Ectodermal cell (in vitro differentiated cells): ENCODE measurements around the gene FRMPD4.
"Not testable (repeated sequence)": the region's sequence is repeated elsewhere in the genome, so short reads cannot be mapped to it uniquely, and the experiment has no call there.

Experiments
- H3K27ac ChIP-seq: 2 replicates; pipeline ENCODE4 v1.7.0; 2013; ENCODE audit warnings: mild to moderate bottlenecking, low read depth, low read length; ENCODE audit not compliant: insufficient read depth, poor library complexity, severe bottlenecking
- H3K27me3 ChIP-seq: 2 replicates; pipeline ENCODE4 v1.7.0; 2013; ENCODE audit warnings: mild to moderate bottlenecking, low read length; ENCODE audit not compliant: insufficient read depth, control insufficient read depth, poor library complexity, severe bottlenecking
- H3K36me3 ChIP-seq: one replicate; pipeline ENCODE4 v1.7.0; 2013; ENCODE audit warnings: low read length; ENCODE audit not compliant: control insufficient read depth, insufficient read depth
- H3K4me1 ChIP-seq: one replicate; pipeline ENCODE4 v1.7.0; 2013; ENCODE audit warnings: low read length; ENCODE audit not compliant: control insufficient read depth, insufficient read depth
- H3K4me3 ChIP-seq: 2 replicates; pipeline ENCODE4 v1.7.0; 2013; ENCODE audit warnings: low read depth, low read length, control low read depth; ENCODE audit not compliant: insufficient read depth
- H3K9me3 ChIP-seq: 2 replicates; pipeline ENCODE4 v1.7.0; 2013; ENCODE audit warnings: mild to moderate bottlenecking, low read length, moderate library complexity; ENCODE audit not compliant: control insufficient read depth
- WGBS, 2 experiments: methylation state at CpG; one replicate each; pipeline ENCODE4 v1.1.7; 2013; ENCODE audit warnings: missing lambda C conversion rate in 2 of 2; 5-methylcytosine and 5-hydroxymethylcytosine counted together

Gene FRMPD4

DNA sequence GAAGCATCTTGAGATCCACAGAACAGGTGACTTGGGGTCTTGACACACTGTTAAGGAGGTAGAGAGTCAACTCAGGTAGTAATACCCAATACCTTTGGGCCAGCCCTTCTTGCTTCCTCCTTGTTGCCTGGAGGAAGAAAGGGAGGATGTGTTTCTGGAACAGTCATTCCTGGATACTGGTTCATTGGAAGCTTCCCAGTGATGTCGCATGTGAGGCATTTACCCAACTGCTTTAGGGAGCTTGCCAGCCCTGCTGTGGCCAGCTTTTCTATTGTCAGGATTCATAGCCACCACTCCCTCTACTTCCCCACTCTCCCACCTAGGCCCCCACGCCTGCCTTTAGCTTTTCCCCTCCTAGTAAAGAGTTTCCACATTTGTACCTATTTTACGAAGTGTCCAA is 342.7 kb downstream of the FRMPD4 start:
- WGBS, 2 experiments: 86 to 96% methylated on average over 3 of the region's 3 CpGs

DNA sequence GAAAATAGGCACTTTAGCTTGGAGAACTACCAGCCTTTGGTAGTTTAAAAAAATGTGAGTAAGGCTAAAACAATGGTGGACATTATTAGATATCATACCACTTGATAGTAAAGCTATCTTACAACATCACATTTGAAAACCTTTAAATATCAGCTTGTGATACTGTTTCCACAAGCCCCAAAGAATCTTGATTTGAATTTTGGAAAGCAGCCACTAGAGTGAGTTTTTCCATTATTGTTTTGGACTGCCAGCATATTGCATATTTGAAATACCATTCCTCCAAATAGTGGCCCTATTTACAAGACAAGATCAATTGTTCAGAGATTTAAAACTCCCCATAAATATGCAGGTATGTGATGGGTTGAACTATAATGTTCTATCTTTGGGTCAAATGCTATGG is 349.9 kb downstream of the FRMPD4 start:
- Histone ChIP-seq H3K27ac (no peak overlapping the region), H3K4me3 (no peak overlapping the region), H3K36me3 (no peaks in the 10 kb centered on the region), H3K9me3 (no peaks in the 10 kb centered on the region), H3K4me1 (no peaks in the 10 kb centered on the region), H3K27me3 (no peaks in the 10 kb centered on the region)

More for the DNA sequence above, 342.7 kb downstream of the FRMPD4 start:
- Histone ChIP-seq H3K36me3 (no peaks in the 10 kb centered on the region), H3K4me3 (no peak overlapping the region), H3K27me3 (no peaks in the 10 kb centered on the region), H3K9me3 (no peaks in the 10 kb centered on the region), H3K4me1 (no peaks in the 10 kb centered on the region), H3K27ac (no peak overlapping the region)

DNA sequence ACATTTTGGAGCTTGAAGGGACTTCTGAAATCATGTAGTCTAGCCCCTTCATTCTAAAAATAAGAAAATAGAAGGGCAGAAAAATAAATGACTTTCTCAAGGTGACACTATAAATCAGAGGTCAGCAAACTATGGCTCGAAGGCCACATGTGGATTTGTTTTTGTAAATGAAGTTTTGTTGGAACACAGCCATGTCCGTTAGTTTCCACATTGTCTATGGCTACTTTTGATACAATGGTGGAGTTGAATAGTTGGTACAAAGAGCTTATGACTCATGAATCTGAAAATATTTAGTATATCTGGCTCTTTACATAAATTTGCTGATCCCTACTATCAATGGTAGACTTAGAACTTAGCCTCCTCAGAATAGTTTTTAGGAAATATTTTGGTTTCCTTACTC is 350.5 kb downstream of the FRMPD4 start:
- H3K36me3 ChIP-seq: no peaks in the 10 kb centered on the region
- WGBS, 2 experiments: 88 to 100% methylated on average over 2 of the region's 2 CpGs
- H3K27ac ChIP-seq: no peak overlapping the region
- no peaks in the 10 kb centered on the region for H3K4me1 ChIP-seq
- no peaks in the 10 kb centered on the region for H3K9me3 ChIP-seq
- no peaks in the 10 kb centered on the region for H3K27me3 ChIP-seq
- H3K4me3 ChIP-seq: no peak overlapping the region

DNA sequence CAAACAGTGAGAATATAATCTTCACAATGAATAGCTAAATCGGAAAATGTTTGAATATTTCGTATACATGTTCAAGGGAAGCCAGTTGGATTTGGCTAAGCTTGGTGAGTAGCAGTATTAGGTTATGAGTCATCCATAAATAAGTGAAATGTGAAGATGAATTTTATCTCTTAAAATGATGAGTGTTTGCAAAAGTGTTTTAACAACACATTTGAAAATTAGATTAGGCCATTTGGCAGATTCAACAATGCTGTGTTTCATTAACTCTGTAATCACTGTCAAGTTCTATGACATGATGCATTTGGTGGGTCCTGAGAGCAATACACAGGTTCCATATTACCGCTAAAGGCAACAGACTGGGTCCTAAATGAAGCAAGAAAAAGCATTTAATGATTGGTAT is 351.1 kb downstream of the FRMPD4 start:
- Histone ChIP-seq H3K36me3 (no peaks in the 10 kb centered on the region), H3K4me1 (no peaks in the 10 kb centered on the region), H3K9me3 (no peaks in the 10 kb centered on the region), H3K4me3 (no peak overlapping the region), H3K27ac (no peak overlapping the region), H3K27me3 (no peaks in the 10 kb centered on the region)
- WGBS, 2 experiments: 90 to 96% methylated on average over 3 of the region's 3 CpGs

DNA sequence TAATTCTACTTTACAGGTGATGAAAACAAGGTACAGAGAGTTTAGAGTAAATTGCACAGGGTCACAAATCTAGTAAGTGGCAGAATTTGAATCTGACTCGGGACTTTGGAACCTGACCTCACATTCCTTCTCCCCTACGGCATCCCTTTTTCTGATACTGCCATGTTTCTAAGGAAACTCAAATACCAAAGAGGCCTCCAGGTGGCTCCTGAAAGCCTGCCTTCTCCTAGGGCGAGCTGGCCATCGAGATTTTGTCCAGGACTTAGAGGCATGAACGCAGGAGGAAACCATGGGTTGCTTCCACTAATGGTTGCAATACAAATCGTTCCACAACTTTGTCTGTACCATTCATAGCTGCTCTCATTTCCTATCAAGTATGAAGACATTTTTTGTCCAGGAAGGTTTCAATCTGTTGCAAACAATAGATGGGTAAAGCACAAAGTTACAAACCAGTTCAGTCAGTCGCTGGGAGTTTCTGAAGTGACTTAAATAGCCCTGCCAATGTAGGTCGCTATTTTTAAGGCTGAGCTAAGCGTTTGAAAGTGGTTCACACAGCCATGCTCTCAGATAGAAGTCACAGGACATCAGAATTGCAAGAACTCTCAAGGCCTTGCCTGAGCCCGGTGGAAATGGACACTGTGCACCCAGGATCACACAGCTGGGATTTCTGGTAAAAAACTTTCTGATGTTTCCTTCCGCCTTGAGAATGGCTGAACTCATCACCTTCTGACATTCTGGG is 356.3 kb downstream of the FRMPD4 start:
- H3K27ac ChIP-seq: no peak overlapping the region
- H3K36me3 ChIP-seq: no peaks in the 10 kb centered on the region
- no peaks in the 10 kb centered on the region for H3K9me3 ChIP-seq
- WGBS, 2 experiments: 88 to 93% methylated on average over 10 to 11 of the region's 11 CpGs
- no peak overlapping the region for H3K4me3 ChIP-seq
- no peaks in the 10 kb centered on the region for H3K27me3 ChIP-seq
- H3K4me1 ChIP-seq: no peaks in the 10 kb centered on the region

DNA sequence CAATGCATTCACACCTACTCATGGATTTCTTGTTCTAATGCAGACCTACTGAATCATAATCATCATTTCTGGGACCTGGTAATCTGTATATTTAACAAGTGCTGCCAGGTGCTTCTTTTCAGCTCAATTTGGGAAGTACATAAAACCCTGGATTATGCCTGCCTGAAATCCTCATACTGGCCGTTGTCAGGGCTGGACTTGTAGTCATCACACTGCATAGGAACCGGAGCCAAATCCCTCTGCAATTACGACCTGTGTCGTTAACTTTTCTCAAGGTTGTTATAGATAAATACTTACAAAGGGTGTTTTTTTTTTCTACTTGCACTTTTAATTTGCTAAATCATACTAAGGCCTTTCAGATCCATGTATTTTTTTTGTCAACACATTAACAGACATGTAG is 358.1 kb downstream of the FRMPD4 start:
- Histone ChIP-seq H3K27ac (no peak overlapping the region), H3K4me1 (no peaks in the 10 kb centered on the region), H3K36me3 (no peaks in the 10 kb centered on the region), H3K4me3 (no peak overlapping the region), H3K9me3 (no peaks in the 10 kb centered on the region), H3K27me3 (no peaks in the 10 kb centered on the region)
- 91 to 99% methylated on average over 1 to 4 of the region's 4 CpGs for WGBS, 2 experiments

DNA sequence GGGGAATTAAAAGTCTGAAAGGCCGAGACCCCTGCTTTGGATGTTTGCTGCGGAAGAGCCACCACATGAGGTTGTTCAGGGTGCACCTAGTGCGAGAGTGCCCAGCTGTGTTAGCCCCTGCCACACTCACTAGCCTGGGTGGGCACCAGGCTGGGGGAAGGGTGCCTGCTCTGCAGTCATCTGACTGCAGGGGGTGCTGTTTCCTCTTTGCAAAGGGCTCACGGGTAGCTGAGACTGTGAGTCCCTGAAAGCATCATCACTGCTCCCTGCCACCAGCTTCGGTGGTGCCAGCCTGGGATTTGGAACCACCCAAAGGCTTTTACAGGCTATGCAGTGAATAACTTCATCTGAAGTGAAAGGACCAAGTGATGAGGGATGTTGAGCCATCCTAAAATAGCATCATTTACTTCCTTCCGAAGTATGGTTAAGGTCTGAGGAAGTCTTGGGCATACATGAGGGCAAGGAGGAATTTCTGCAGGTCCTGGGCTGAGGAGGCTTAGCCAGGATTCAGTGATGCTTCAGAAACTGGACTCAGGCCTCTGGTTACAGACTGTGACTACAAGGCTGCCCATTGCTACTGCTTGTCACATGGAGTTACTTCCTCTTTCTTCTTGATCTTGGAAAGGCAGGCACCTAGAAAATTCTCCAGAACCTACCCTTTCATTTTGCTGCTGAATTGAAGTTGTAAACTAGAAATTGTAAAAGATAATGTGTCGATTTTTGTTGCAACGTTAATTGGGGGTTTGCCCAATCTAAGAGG is 359.7 kb downstream of the FRMPD4 start:
- 73 to 74% methylated on average over 8 of the region's 8 CpGs for WGBS, 2 experiments
- Histone ChIP-seq H3K9me3 (no peaks in the 10 kb centered on the region), H3K4me3 (no peak overlapping the region), H3K36me3 (no peaks in the 10 kb centered on the region), H3K27me3 (no peaks in the 10 kb centered on the region), H3K27ac (no peak overlapping the region), H3K4me1 (no peaks in the 10 kb centered on the region)

DNA sequence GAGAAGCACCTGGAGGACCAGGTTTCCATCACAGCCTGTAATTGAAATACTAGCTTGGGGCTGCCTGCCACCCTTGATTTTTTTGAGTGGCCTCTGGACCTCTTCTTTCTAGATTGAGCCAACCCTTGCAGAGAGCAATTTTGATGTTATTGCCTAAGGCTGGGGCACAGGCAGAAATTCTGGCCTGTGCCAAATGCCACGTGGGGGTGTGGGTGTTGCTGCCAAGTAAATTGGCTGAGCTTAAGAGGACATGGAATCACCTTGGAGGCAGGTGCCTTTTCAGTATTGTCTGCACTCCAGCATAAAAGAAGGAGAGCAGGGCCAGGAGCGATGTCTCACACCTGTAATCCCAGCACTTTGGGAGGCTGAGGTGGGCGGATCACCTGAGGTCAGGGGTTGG is 366.9 kb downstream of the FRMPD4 start:
- H3K27ac ChIP-seq: no peak overlapping the region
- H3K27me3 ChIP-seq: no peaks in the 10 kb centered on the region
- no peak overlapping the region for H3K4me3 ChIP-seq
- no peaks in the 10 kb centered on the region for H3K9me3 ChIP-seq
- H3K36me3 ChIP-seq: no peaks in the 10 kb centered on the region
- no peaks in the 10 kb centered on the region for H3K4me1 ChIP-seq
- WGBS, 2 experiments: 84 to 93% methylated on average over 3 of the region's 3 CpGs

DNA sequence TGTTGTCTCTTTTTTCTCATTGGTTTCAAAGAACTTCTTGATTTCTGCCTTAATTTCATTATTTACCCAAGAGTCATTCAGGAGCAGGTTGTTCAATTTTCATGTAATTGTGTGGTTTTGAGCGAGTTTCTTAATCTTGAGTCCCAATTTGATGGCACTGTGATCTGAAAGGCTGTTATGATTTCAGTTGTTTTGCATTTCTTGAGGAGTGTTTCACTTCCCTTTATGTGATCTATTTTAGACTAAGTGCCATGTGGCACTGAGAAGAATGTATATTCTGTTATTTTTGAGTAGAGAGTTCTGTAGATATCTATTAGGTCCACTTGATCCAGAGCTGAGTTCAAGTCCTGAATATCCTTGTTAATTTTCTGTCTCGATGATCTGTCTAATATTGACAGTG is 377.1 kb downstream of the FRMPD4 start:
- H3K27ac ChIP-seq, H3K4me1 ChIP-seq, H3K9me3 ChIP-seq, H3K27me3 ChIP-seq, H3K4me3 ChIP-seq, H3K36me3 ChIP-seq: not testable (repeated sequence)
- WGBS, 2 experiments: 91 to 93% methylated on average over 2 of the region's 2 CpGs

DNA sequence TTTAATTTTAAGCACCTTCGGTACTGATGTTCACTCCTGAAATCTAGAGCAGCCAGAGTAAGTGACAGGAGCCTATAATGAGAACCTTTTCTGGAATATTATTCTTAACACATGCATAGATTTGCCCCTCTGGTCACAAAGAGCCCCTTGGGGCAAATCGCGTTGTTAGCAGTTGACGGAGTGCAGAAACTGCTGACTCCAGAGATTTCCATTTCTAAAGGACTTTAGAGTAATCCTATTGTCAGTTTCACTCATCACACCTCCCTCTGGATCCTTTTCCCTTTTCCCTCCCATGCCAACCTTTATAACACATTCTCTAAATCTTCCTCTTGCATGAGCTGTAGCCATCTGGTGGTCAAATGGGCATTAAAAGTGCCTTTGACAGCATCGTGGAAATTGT is 388.0 kb downstream of the FRMPD4 start:
- WGBS, 2 experiments: 38 to 46% methylated on average over 4 to 5 of the region's 5 CpGs
- Histone ChIP-seq H3K4me1 (no peaks in the 10 kb centered on the region), H3K27ac (no peak overlapping the region)

More for the DNA sequence above, 388.0 kb downstream of the FRMPD4 start:
- Histone ChIP-seq H3K27me3 (no peaks in the 10 kb centered on the region), H3K9me3 (no peaks in the 10 kb centered on the region), H3K36me3 (no peaks in the 10 kb centered on the region), H3K4me3 (no peak overlapping the region)
